HL-60 (cell line): ENCODE data around the gene COL18A1.
"Not testable (repeated sequence)": the region's sequence is repeated elsewhere in the genome, so short reads cannot be mapped to it uniquely, and the experiment has no call there.

ENCODE experiments used
- DNase-seq, 2 experiments: peaks; one replicate each; pipeline ENCODE4 v3.0.0-alpha.2; 2010 to 2020; ENCODE audit warnings: low read depth in 1 of 2, low spot score in 1 of 2
- H3K27ac ChIP-seq: fragments of 250-450 bp; sonication (Bioruptor Pico); replicated peaks from 2 replicates; pipeline ENCODE4 v1.5.1; 2020; ENCODE audit warnings: mild to moderate bottlenecking, moderate library complexity
- H3K27me3 ChIP-seq: fragments of 250-450 bp; sonication (Bioruptor Pico); 2 replicates; pipeline ENCODE4 v1.5.1; 2021; ENCODE audit warnings: mild to moderate bottlenecking, moderate library complexity; ENCODE audit not compliant: insufficient read depth, poor library complexity, severe bottlenecking
- H3K4me3 ChIP-seq: replicated peaks from 2 replicates; pipeline ENCODE4 v1.5.1; 2011; ENCODE audit warnings: mild to moderate bottlenecking, control low read depth, low read length; ENCODE audit not compliant: insufficient read depth
- GABPA ChIP-seq: IDR thresholded peaks from 2 replicates; pipeline ENCODE4 v1.6.1; 2012; ENCODE audit warnings: low read depth
- POLR2AphosphoS5 ChIP-seq: IDR thresholded peaks from 2 replicates; pipeline ENCODE4 v1.6.1; 2012; ENCODE audit warnings: low read depth
- SPI1 ChIP-seq: IDR thresholded peaks from 2 replicates; pipeline ENCODE4 v1.6.1; 2012; ENCODE audit warnings: low read depth, mild to moderate bottlenecking, borderline replicate concordance
- TF ChIP-seq, protein P1 (sequence below): IDR thresholded peaks from 2 replicates; pipeline ENCODE4 v1.6.1; 2012; ENCODE audit warnings: low read depth; ENCODE audit not compliant: insufficient replicate concordance
- TF ChIP-seq, protein P2 (sequence below): IDR thresholded peaks from one replicate; pipeline ENCODE4 v1.5.1; 2011; ENCODE audit warnings: low read length, control low read depth, inconsistent platforms; ENCODE audit not compliant: insufficient read depth

COL18A1 gene

DNA sequence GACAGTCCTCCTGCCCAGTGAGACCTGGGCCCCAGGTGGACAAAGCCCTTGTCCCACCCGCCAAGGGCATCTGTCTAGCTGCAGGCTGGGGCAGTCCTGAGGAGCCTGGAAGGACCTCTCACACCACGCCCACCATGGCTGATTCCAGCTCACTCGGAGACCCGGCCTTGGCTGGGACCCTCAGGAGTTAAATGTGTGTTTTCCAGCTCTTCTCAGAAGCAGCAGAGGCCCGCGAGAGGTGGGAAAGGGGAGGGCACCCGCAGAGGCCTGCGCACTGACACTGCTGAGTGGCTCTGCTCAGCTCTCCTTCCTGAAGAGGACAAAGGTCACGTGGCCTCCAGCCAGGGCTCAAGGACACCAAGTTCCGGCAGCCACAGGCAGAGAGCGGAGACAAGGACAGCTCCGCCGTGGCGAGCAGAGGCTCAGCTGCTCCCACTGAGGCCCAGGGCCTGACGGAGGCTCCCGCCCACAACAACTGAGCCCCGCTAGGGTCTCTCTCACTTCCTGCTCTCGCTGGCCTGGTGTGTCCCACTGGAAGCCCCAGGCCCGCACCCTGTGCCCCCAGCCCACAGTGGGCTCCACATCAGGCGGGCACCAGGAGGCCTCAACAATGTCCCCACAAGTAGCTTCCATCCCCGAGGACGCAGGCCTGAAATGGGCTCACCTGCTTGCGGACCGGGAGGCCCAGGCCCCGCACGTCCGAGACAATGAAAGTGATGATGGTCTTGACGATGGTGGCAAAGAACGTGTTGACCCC, 120.4 kb downstream of the COL18A1 start:
- DNase-seq: no peak
- Histone ChIP-seq H3K27ac (no peak overlapping the region), H3K4me3 (no peak overlapping the region), H3K27me3 (no peaks in the 10 kb centered on the region)
- no peak for TF ChIP-seq SPI1

DNA sequence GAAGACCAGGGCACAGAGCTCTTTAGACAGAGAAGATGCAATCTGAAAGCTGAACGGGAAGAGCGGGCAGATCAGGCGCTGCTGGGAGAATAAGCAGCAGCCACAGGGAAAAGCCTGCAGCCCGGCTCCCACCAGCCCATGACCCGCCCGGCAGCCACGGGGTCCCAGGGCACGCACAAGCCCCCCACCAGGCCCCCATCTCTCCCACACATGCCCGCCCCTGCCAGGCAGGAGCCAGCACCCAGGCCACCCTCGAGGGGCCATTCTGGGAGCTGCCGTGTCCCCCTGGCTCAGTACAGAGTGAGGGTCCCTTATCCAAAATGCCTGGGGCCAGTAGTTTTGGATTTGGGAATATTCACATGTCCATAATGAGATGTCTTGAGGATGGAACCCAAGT, 120.9 kb downstream of the COL18A1 start:
- Histone ChIP-seq H3K27ac (no peak overlapping the region), H3K4me3 (no peak overlapping the region), H3K27me3 (no peaks in the 10 kb centered on the region)
- DNase-seq: no peak
- TF ChIP-seq, protein P1, sequence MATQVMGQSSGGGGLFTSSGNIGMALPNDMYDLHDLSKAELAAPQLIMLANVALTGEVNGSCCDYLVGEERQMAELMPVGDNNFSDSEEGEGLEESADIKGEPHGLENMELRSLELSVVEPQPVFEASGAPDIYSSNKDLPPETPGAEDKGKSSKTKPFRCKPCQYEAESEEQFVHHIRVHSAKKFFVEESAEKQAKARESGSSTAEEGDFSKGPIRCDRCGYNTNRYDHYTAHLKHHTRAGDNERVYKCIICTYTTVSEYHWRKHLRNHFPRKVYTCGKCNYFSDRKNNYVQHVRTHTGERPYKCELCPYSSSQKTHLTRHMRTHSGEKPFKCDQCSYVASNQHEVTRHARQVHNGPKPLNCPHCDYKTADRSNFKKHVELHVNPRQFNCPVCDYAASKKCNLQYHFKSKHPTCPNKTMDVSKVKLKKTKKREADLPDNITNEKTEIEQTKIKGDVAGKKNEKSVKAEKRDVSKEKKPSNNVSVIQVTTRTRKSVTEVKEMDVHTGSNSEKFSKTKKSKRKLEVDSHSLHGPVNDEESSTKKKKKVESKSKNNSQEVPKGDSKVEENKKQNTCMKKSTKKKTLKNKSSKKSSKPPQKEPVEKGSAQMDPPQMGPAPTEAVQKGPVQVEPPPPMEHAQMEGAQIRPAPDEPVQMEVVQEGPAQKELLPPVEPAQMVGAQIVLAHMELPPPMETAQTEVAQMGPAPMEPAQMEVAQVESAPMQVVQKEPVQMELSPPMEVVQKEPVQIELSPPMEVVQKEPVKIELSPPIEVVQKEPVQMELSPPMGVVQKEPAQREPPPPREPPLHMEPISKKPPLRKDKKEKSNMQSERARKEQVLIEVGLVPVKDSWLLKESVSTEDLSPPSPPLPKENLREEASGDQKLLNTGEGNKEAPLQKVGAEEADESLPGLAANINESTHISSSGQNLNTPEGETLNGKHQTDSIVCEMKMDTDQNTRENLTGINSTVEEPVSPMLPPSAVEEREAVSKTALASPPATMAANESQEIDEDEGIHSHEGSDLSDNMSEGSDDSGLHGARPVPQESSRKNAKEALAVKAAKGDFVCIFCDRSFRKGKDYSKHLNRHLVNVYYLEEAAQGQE: no peak
- TF ChIP-seq POLR2AphosphoS5 (no peak), SPI1 (no peak), GABPA (no peak)
- TF ChIP-seq, protein P2, sequence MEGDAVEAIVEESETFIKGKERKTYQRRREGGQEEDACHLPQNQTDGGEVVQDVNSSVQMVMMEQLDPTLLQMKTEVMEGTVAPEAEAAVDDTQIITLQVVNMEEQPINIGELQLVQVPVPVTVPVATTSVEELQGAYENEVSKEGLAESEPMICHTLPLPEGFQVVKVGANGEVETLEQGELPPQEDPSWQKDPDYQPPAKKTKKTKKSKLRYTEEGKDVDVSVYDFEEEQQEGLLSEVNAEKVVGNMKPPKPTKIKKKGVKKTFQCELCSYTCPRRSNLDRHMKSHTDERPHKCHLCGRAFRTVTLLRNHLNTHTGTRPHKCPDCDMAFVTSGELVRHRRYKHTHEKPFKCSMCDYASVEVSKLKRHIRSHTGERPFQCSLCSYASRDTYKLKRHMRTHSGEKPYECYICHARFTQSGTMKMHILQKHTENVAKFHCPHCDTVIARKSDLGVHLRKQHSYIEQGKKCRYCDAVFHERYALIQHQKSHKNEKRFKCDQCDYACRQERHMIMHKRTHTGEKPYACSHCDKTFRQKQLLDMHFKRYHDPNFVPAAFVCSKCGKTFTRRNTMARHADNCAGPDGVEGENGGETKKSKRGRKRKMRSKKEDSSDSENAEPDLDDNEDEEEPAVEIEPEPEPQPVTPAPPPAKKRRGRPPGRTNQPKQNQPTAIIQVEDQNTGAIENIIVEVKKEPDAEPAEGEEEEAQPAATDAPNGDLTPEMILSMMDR: no peak

DNA sequence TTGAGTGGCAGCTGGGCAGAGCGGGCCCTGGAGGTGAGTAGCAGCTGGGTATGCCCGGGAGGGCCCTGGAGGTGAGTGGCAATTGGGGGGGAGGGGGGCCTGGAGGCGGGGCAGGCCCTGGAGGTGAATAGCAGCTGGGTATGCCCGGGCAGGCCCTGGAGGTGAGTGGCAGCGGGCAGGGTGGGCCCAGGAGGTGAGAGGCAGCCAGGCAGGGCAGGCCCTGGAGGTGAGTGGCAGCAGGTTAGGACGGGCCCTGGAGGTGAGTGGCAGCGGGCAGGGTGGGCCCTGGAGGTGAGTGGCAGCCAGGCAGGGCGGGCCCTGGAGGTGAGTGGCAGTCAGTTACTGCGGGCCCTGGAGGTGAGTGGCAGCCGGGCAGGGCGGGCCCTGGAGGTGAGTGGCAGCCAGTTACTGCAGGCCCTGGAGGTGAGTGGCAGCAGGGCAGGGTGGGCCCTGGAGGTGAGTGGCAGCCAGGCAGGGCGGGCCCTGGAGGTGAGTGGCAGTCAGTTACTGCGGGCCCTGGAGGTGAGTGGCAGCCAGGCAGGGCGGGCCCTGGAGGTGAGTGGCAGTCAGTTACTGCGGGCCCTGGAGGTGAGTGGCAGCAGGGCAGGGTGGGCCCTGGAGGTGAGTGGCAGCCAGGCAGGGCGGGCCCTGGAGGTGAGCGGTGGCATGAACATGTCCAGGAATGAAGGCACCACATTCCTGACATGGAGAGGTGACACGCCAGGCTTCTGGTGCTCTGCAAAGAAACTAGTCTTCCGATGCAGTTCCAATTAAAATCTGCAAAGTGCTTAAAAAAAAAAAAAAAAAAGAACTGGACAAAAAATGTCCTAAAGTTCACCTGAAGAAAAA, 122.4 kb downstream of the COL18A1 start:
- H3K27ac ChIP-seq, DNase-seq, H3K4me3 ChIP-seq, H3K27me3 ChIP-seq: not testable (repeated sequence)

DNA sequence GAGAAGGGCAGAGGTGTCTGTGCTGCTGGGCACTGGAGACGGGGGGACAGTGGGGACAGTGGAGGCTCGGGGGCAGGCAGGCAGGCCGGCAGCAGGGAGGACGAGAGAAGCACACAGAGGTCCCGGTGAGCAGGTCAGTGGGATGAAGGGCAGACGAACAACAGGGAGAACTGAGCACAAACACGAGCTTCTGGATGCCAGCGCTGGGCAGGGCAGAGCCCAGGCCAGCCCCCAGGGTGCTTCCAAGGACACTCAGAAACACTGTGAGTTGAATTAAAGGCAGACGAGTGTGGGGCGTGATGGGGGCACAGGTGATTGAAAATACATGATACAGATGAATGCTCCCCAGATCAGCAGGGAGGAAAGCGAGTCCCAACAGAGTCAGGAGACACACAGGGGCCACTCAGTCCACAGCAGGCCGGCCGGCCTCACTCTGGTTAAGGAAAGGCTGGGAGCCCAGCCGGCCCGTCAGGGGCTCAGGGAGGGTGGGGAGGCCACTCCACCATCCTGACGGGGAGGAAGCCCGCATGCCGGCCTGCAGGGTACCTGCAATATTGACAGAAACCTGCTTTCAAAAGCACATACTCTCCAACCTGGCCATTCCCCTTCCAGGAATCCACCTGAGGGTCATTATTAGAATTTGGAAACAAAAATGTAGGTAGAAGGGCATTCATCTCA, 123.2 kb downstream of the COL18A1 start:
- DNase-seq: no peak
- H3K27ac ChIP-seq: no peak overlapping the region
- no peak overlapping the region for H3K4me3 ChIP-seq
- TF ChIP-seq, protein P2: no peak
- TF ChIP-seq, protein P1: no peak
- TF ChIP-seq POLR2AphosphoS5: no peak
- no peak for TF ChIP-seq GABPA
- no peak for TF ChIP-seq SPI1
- no peaks in the 10 kb centered on the region for H3K27me3 ChIP-seq
